Stimulated activated naive CD8-positive, alpha-beta T cell treated with anti-CD3 and anti-CD28 coated beads, Interleukin-15, amount 100 ng/mL, for 72 hours (primary cell): ENCODE data around the gene LIPM.
A peak's percentile ranks its signal among the peaks of the same experiment; 100 is the strongest.

Experiments
- ATAC-seq: fragments of 150-1000 bp; cut with Tn5 transposase; 2 replicates; pipeline ENCODE4 v1.10.0; 2021; ENCODE audit warnings: mild to moderate bottlenecking, moderate library complexity
- DNase-seq, 2 donors: peaks; one replicate each; pipeline ENCODE4 v3.0.0; 2021 to 2022
- H3K27ac Mint-ChIP-seq, 2 donors: one replicate each; pipeline ENCODE4 v1.8.0; 2022; ENCODE audit warnings: mild to moderate bottlenecking in 2 of 2, mixed read lengths in 2 of 2, moderate library complexity in 2 of 2
- H3K27me3 Mint-ChIP-seq: one replicate; pipeline ENCODE4 v1.8.0; 2022; ENCODE audit warnings: mixed read lengths
- H3K4me1 Mint-ChIP-seq: one replicate; pipeline ENCODE4 v1.8.0; 2022; ENCODE audit warnings: mild to moderate bottlenecking, mixed read lengths
- H3K4me3 Mint-ChIP-seq, 2 donors: one replicate each; pipeline ENCODE4 v1.8.0; 2022; ENCODE audit warnings: mild to moderate bottlenecking in 2 of 2, mixed read lengths in 2 of 2, moderate library complexity in 1 of 2
- H3K9me3 Mint-ChIP-seq, 2 donors: one replicate each; pipeline ENCODE4 v1.8.0; 2022; ENCODE audit warnings: mixed read lengths in 2 of 2

Gene LIPM, protein sequence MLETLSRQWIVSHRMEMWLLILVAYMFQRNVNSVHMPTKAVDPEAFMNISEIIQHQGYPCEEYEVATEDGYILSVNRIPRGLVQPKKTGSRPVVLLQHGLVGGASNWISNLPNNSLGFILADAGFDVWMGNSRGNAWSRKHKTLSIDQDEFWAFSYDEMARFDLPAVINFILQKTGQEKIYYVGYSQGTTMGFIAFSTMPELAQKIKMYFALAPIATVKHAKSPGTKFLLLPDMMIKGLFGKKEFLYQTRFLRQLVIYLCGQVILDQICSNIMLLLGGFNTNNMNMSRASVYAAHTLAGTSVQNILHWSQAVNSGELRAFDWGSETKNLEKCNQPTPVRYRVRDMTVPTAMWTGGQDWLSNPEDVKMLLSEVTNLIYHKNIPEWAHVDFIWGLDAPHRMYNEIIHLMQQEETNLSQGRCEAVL

DNA sequence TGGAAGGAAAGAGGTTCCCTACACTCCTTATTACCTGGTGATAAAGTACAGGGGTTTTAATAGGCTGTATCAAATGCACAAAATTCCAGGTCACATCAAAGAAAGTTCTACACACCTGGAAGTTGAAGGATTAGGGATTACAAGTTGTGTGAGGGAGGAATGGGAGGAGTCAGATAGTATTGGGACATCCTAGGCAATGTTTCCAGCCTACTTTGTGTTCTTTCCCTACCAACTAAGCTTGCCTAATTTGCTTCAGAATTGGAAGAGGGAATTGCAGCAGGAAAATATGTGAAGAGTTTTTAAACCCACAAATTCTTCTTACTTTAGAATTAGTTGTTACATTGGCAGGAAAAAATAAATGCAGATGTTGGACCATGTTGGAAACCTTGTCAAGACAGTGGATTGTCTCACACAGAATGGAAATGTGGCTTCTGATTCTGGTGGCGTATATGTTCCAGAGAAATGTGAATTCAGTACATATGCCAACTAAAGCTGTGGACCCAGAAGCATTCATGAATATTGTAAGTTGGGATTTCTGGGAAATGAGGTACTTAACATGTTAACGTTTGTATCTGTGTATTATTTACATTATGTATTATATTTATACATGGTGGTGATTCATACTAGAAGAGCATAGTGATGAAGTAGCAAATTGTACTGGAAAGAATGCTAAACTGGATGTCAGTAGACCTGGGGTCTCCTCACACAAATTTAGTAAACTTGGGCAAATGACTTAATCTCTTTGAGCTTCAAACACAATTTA is at the start of gene LIPM:
Gene LIPM (plus strand): TSS at position 208 of the 763 bp plus-strand sequence. CDS start 167 bp downstream, at position 375.
- peaks cover 9% of the 10 kb centered on the region for H3K4me1 Mint-ChIP-seq
- no peak within 1 kb of the TSS for H3K4me3 Mint-ChIP-seq
- no peak for ATAC-seq
- no peak within 1 kb of the TSS for H3K27ac Mint-ChIP-seq
- DNase-seq, result no peak
- H3K9me3 Mint-ChIP-seq, result no peaks in the 10 kb centered on the region
- peaks cover 16% of the 10 kb centered on the region for H3K27me3 Mint-ChIP-seq

DNA sequence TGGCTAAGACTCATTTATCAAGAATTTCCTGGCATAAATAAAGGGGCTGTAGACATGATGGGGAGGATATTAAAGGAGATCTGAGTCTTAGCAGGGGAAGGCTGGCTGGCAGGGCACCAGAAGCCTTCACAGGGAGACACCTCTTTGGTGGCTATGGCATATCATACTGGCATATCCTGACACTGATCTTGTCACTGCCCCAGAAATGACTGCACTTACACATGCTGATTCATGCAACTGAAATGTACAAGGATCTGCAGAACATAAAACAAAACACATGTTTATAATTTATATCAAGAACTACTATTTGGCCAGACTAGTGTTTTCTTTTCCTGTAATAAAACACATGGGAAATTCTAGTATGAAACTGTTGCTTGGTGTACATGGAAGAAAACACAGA is 48.2 kb upstream of the LIPM start:
- no peak for DNase-seq

DNA sequence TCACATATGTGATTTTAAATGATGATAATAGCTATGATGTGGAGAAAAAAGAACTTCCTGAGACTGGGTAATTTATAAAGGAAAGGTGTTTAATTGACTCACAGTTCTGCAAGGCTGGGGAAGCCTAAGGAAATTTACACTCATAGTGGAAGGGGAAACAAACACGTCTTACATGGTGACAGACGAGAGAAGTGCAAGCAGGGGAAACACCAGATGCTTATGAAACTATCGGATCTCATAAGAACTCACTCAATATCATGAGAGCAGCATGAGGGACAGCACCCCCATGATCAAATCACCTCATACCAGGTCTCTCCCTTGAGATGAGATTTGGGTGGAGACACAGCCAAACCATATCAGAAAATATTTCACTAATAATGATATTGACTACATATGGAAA is 46.8 kb upstream of the LIPM start:
- no peak overlapping the region for H3K27ac Mint-ChIP-seq

More for the DNA sequence above, 48.2 kb upstream of the LIPM start:
- H3K4me1 Mint-ChIP-seq, result peaks cover 8% of the 10 kb centered on the region
- no peak overlapping the region for H3K27ac Mint-ChIP-seq
- H3K4me3 Mint-ChIP-seq, result no peak overlapping the region
- H3K27me3 Mint-ChIP-seq, result no peaks in the 10 kb centered on the region
- no peak for ATAC-seq
- H3K9me3 Mint-ChIP-seq, result no peaks in the 10 kb centered on the region

DNA sequence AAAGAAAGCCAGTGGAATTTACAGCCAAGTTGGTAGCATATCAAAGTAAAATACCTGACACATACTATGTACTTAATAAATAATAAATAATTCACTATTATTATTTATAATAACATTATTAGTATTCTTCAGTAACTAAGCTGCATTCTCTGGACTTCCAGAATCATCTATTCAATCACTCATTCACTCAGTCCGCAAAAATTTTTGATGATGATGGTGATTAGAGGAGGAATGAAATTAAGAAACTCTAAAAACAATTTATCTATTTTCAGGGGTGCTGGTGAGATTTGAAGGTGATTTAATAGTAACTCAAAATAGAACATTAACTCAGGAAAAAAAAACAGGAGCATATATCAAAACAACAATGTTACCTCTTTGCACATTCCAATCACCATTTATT is 45.9 kb upstream of the LIPM start:
- no peak overlapping the region for H3K27ac Mint-ChIP-seq
- ATAC-seq (no peak), DNase-seq (no peak)
- H3K4me3 Mint-ChIP-seq, result no peak overlapping the region
- peaks cover 15% of the 10 kb centered on the region for H3K4me1 Mint-ChIP-seq
- H3K27me3 Mint-ChIP-seq, result no peaks in the 10 kb centered on the region
- H3K9me3 Mint-ChIP-seq, result peaks cover 0 to 5% of the 10 kb centered on the region in 2 donors

More for the DNA sequence above, 46.8 kb upstream of the LIPM start:
- Mint-ChIP-seq H3K4me1 (peaks cover 15% of the 10 kb centered on the region), H3K4me3 (no peak overlapping the region), H3K27me3 (no peaks in the 10 kb centered on the region), H3K9me3 (peaks cover 0 to 5% of the 10 kb centered on the region in 2 donors)
- DNase-seq, result peak in 1 of 2 donors; percentile 16
- peak; percentile 98 for ATAC-seq

DNA sequence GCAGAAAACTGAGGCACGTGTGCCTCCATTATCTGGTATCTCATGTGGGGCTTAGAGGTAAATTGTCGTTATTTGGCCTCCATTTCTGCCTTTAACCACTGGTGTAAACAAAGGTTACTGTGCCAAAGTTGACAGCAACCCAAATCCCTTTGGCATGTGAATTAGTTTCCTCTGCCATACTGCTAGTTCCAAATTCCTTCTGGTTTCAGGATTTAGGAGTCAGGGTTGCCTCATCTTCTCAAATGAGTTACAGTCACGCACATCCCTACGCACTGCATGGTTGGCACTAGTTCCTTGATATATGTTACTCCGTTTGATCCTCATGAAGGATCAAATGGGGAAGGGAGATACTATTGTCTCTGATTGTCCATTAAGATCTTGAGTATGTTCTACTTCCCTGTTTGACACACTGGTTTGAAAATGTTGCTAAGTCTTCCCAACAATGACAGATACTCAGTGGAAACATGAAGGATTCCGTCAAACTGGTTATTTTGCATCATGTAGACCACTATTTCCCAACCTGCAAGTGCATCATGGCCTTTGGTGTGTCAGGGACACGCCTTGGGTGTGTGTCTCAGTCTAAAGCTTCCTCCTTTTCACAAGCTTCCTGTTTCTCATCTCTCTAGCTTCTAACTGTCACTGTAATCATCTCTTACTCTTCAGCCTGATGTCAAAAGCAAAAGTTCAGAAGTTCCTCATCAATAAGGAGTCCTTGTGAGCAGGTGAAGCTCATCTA is 43.0 kb upstream of the LIPM start, which contains the start of gene LIPN:
Gene LIPN (plus strand): TSS at position 655 of the 736 bp plus-strand sequence. CDS start 1,386 bp downstream, outside the sequence.
- no peak for DNase-seq
- Mint-ChIP-seq H3K4me1 (peaks cover 32% of the 10 kb centered on the region), H3K4me3 (no peak within 1 kb of the TSS), H3K27me3 (no peaks in the 10 kb centered on the region), H3K9me3 (peaks cover 0 to 5% of the 10 kb centered on the region in 2 donors), H3K27ac (peak within 1 kb of the TSS in 1 of 2 donors; percentile 14)
- ATAC-seq, result no peak

DNA sequence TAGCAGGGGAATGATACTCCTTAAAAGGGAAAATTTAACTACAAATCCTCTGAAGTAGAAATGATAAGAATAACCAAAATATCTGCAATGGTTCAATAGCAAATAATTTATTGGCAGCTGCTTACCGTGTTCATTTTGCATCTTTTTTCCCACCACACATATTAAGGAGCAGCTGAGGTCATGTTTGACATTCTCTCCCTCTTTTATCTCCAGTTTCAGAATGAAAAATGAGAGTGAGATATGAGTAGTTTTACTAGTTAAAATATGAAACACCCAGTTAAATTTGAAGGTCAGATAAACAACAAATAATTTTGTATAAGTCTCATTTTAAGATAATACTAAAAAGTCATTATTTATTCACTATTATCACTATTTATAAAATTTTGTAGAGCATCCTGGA is 39.6 kb upstream of the LIPM start:
- H3K9me3 Mint-ChIP-seq, result peaks cover 0 to 5% of the 10 kb centered on the region in 2 donors
- no peak overlapping the region for H3K4me3 Mint-ChIP-seq
- peaks cover 24% of the 10 kb centered on the region for H3K4me1 Mint-ChIP-seq
- DNase-seq, result no peak
- no peak overlapping the region for H3K27ac Mint-ChIP-seq
- no peaks in the 10 kb centered on the region for H3K27me3 Mint-ChIP-seq
- ATAC-seq, result no peak

DNA sequence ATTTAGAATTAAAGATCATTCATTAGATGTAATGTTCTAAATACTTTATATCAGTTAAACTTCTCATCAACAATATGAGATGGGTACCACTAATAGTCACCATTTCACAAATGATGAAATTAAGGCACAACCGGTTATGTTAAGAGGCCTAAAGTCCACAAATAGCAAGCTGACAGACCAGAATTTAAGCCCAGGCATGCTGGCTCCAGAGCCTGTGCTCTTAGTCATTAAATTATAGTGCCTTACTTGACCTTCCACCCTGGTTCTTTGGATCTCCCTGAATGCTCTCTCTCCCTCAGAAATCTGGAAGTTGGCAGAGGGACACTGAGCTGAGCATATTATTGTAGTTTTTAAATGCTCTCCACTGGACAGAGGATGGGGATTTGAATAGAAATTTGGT is 39.1 kb upstream of the LIPM start:
- H3K27ac Mint-ChIP-seq, result no peak overlapping the region
- no peak for DNase-seq
- peaks cover 24% of the 10 kb centered on the region for H3K4me1 Mint-ChIP-seq
- H3K27me3 Mint-ChIP-seq, result no peaks in the 10 kb centered on the region
- ATAC-seq, result no peak
- peaks cover 0 to 5% of the 10 kb centered on the region in 2 donors for H3K9me3 Mint-ChIP-seq
- no peak overlapping the region for H3K4me3 Mint-ChIP-seq

DNA sequence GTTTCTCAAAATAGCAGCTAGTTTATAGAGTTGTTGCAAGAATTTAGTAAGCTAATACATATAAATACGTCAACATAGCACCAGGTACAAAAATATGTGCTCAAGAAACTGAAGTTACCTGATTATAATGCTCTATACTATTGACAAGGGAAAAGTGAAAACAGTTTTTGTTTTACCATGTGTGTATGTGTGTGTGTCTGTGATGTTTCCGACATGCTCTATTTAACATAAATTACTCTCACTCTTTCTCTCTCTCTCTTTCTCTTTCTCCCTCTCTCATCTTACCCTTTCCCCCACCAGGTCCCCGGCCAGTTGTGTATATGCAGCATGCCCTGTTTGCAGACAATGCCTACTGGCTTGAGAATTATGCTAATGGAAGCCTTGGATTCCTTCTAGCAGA is 38.4 kb upstream of the LIPM start:
- no peak for ATAC-seq
- DNase-seq, result no peak
- H3K9me3 Mint-ChIP-seq, result peaks cover 0 to 5% of the 10 kb centered on the region in 2 donors
- no peak overlapping the region for H3K4me3 Mint-ChIP-seq
- peaks cover 24% of the 10 kb centered on the region for H3K4me1 Mint-ChIP-seq
- H3K27ac Mint-ChIP-seq, result no peak overlapping the region
- no peaks in the 10 kb centered on the region for H3K27me3 Mint-ChIP-seq

DNA sequence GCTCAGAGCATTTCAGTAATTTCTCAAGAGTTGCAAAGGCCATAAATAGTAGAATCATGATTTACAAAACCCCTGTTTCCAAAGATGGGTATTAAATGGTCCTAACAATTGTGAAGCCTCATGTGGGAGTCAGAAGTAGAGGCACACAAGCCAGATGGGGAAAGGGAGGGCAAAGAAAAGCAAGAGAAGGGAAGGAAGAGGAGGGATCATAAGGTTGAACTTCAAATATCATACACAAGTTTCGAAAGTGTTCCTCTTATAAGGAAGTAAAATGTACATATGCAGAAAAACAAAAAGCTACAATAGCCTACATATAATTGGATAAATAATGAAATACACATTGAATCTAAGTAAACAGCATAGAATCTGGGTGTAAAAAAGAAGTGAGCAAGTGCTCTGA is 36.7 kb upstream of the LIPM start:
- no peak for ATAC-seq
- Mint-ChIP-seq H3K4me3 (no peak overlapping the region), H3K9me3 (no peaks in the 10 kb centered on the region), H3K27ac (peak overlapping the region in 1 of 2 donors; percentile 8), H3K4me1 (peaks cover 17% of the 10 kb centered on the region), H3K27me3 (no peaks in the 10 kb centered on the region)
- DNase-seq, result no peak

DNA sequence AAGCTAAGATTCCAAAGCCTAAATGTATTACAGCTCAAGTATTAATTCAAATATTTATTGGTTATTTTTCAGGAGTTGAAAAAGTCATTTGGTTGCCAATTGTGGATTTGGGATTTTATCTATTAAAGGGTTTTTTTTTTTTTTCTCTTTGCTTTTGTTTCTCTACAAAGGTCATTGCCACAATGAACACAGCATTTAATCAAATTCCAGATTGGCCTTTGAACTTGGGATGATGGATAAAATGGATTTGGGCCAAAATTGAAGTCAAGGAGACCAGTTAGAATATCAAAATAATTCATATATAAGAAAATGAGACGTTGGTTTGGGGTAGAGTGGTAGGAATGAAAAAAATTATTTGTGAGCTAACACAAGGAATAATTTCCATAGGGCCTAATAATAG is 33.1 kb upstream of the LIPM start:
- no peak overlapping the region for H3K4me3 Mint-ChIP-seq
- H3K27ac Mint-ChIP-seq, result no peak overlapping the region
- peaks cover 5 to 12% of the 10 kb centered on the region in 2 donors for H3K9me3 Mint-ChIP-seq
- no peaks in the 10 kb centered on the region for H3K4me1 Mint-ChIP-seq
- no peak for ATAC-seq
- H3K27me3 Mint-ChIP-seq, result no peaks in the 10 kb centered on the region
- DNase-seq, result no peak

DNA sequence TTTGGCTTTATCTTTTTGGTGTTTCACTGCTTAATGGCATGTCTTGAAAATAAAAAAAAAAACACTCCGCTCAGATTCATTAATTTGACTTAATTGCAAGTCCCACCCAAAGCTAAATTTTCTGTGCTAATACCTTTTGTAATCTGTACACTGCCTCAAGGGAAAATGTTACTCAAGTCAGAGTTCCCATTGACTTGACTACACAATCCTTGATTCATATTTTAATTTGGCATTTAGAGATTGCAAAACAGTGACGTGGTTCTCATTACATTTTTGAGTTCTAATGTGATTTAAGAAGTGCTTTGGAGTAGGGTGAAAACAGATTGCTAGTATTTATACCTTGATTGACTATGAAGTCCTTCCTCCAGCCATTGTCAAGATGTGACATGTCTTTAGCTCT is 21.3 kb upstream of the LIPM start:
- H3K27ac Mint-ChIP-seq, result no peak overlapping the region
- no peaks in the 10 kb centered on the region for H3K9me3 Mint-ChIP-seq
- ATAC-seq, result no peak
- H3K4me3 Mint-ChIP-seq, result no peak overlapping the region
- no peak for DNase-seq
- H3K4me1 Mint-ChIP-seq, result peaks cover 11% of the 10 kb centered on the region
- H3K27me3 Mint-ChIP-seq, result peaks cover 17% of the 10 kb centered on the region

DNA sequence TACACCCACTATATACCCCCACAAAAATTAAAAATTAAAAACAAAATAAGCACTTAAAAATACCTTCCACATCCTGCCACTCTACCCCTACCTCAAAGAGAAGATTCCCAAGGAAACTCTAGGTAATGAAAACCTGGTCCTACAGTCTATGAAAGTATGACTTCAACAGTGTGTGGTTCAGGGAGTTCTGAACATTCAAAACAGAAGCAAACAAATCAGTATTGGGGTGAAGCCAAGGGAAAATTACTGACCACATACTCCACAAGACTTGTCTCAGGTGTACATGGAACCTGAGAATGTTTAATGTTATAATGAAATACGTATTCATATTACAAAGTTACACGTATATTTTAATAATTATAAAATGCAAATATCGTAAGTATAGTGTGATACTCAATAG is 20.3 kb upstream of the LIPM start:
- H3K4me1 Mint-ChIP-seq, result peaks cover 11% of the 10 kb centered on the region
- DNase-seq, result no peak
- H3K27me3 Mint-ChIP-seq, result peaks cover 17% of the 10 kb centered on the region
- no peaks in the 10 kb centered on the region for H3K9me3 Mint-ChIP-seq
- no peak overlapping the region for H3K27ac Mint-ChIP-seq
- H3K4me3 Mint-ChIP-seq, result no peak overlapping the region
- ATAC-seq, result no peak

DNA sequence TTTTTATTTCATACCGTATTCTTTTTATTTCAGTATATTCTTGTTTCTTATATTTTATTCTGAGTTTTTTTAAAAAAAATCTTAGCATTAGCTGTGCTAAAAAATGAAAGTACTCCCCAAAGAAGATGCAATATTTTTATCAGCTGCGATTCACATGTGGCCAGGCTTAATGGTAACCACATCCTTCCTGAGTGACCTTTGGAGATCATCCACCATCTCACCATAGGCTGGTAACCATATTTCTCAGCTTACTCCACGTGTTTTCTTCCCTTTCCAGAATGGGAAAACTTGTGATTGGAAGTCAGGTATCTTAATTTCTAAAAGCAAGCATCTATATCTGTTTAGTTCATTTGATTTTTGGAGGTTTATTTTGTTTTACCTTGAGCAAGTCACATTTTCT is 18.8 kb upstream of the LIPM start:
- no peak for DNase-seq

DNA sequence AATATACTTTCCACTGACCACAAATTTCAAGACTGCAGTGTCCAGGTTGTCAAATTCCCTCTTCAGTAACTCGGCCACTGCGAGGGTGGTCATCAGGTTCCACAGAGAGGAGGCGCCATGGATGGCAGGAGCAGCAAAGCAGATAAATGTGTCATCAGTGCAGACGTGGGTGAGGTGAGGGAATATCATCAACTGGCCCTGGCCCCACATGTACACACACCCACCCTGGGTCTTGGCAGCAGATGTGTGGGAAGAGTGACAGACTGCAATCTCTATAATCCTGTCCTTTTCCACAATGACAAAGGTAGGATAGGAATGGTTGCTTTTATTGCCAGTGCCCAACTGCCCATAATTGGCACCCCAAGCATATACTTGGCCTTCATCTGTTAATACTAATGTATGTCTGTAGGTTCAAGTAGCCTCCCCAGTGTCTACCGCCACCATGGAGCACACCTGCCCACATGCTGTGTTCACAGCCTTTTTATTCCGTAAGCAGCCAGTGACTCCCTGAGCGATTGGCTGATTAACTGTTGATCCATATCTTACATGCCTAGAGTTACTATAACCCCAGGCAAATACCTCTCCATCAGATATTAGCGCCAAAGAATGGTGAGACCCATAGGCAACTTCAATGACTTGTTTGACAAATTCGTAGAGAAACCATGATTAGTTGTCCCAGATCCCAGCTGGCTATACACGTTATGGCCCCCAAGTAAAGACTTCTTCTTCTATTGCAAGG is 16.3 kb upstream of the LIPM start:
- Mint-ChIP-seq H3K27me3 (peaks cover 16% of the 10 kb centered on the region), H3K27ac (no peak overlapping the region), H3K4me3 (no peak overlapping the region), H3K4me1 (peaks cover 11% of the 10 kb centered on the region), H3K9me3 (no peaks in the 10 kb centered on the region)
- no peak for DNase-seq
- no peak for ATAC-seq

More for the DNA sequence above, 18.8 kb upstream of the LIPM start:
- H3K27me3 Mint-ChIP-seq, result peaks cover 16% of the 10 kb centered on the region
- no peak overlapping the region for H3K4me3 Mint-ChIP-seq
- no peak overlapping the region for H3K27ac Mint-ChIP-seq
- H3K9me3 Mint-ChIP-seq, result no peaks in the 10 kb centered on the region
- ATAC-seq, result no peak
- H3K4me1 Mint-ChIP-seq, result peaks cover 11% of the 10 kb centered on the region

DNA sequence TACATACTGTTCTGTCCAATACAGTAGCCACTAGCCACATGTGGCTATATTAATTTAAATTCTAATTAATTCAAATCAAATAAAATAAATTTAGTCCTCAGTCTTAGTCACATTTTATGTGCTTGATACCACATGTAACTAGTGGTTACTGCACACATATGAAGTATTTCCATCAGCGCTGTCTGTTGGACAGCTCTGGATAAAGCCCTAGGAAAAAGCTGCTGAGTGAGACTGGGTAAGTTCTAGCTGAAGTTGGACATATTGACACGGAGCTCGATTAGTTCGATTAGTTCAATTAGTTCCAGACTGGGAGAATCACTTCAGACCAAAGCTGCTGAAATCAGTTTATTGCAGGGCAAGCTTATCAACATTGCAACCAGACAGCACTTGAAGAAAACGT is 15.1 kb upstream of the LIPM start:
- DNase-seq (no peak), ATAC-seq (no peak)
- Mint-ChIP-seq H3K27ac (no peak overlapping the region), H3K9me3 (no peaks in the 10 kb centered on the region), H3K27me3 (peaks cover 16% of the 10 kb centered on the region), H3K4me3 (no peak overlapping the region), H3K4me1 (peaks cover 21% of the 10 kb centered on the region)
